Rectal smooth muscle tissue (tissue), 1 donor: ENCODE results near the gene TDRD10.
"Not testable (repeated sequence)": the region's sequence is repeated elsewhere in the genome, so short reads cannot be mapped to it uniquely, and the experiment has no call there.

Experiments
- H3K27ac ChIP-seq: one replicate; pipeline ENCODE4 v1.7.0; 2013; ENCODE audit warnings: low read depth, low read length, inconsistent platforms
- H3K27me3 ChIP-seq: one replicate; pipeline ENCODE4 v1.7.0; 2013; ENCODE audit warnings: low read length; ENCODE audit not compliant: control insufficient read depth, insufficient read depth
- H3K36me3 ChIP-seq: one replicate; pipeline ENCODE4 v1.7.0; 2013; ENCODE audit warnings: low read length; ENCODE audit not compliant: control insufficient read depth, insufficient read depth
- H3K4me1 ChIP-seq: one replicate; pipeline ENCODE4 v1.7.0; 2013; ENCODE audit warnings: low read length; ENCODE audit not compliant: control insufficient read depth, insufficient read depth
- H3K4me3 ChIP-seq: one replicate; pipeline ENCODE4 v1.7.0; 2013; ENCODE audit warnings: low read length
- H3K9ac ChIP-seq: one replicate; pipeline ENCODE4 v1.7.0; 2013; ENCODE audit warnings: low read length

The TDRD10 gene

GRCh38 chr1:154531950-154532349, 29.9 kb downstream of the TDRD10 start:
- H3K27ac ChIP-seq, H3K4me1 ChIP-seq, H3K27me3 ChIP-seq, H3K36me3 ChIP-seq, H3K9ac ChIP-seq, H3K4me3 ChIP-seq: not testable (repeated sequence)

GRCh38 chr1:154533952-154534844, 32.2 kb downstream of the TDRD10 start:
- Histone ChIP-seq H3K9ac (no peak overlapping the region), H3K27me3 (no peaks in the 10 kb centered on the region), H3K36me3 (no peaks in the 10 kb centered on the region), H3K4me3 (no peak overlapping the region), H3K27ac (no peak overlapping the region), H3K4me1 (no peaks in the 10 kb centered on the region)

- Histone ChIP-seq H3K27ac (no peak overlapping the region), H3K27me3 (no peaks in the 10 kb centered on the region), H3K36me3 (no peaks in the 10 kb centered on the region), H3K4me1 (no peaks in the 10 kb centered on the region), H3K9ac (no peak overlapping the region), H3K4me3 (no peak overlapping the region)
Observed at GRCh38 chr1:154536570-154536969, 34.6 kb downstream of the TDRD10 start.

- Histone ChIP-seq H3K27me3 (no peaks in the 10 kb centered on the region), H3K36me3 (no peaks in the 10 kb centered on the region), H3K9ac (no peak overlapping the region), H3K4me1 (no peaks in the 10 kb centered on the region), H3K4me3 (no peak overlapping the region), H3K27ac (no peak overlapping the region)
Observed at GRCh38 chr1:154539486-154540483, 37.8 kb downstream of the TDRD10 start.

GRCh38 chr1:154541231-154541630, 39.2 kb downstream of the TDRD10 start:
- no peak overlapping the region for H3K4me3 ChIP-seq
- no peak overlapping the region for H3K27ac ChIP-seq
- no peaks in the 10 kb centered on the region for H3K36me3 ChIP-seq
- no peaks in the 10 kb centered on the region for H3K4me1 ChIP-seq
- H3K9ac ChIP-seq = no peak overlapping the region
- no peaks in the 10 kb centered on the region for H3K27me3 ChIP-seq

GRCh38 chr1:154546264-154547063, 44.4 kb downstream of the TDRD10 start:
- no peaks in the 10 kb centered on the region for H3K27me3 ChIP-seq
- H3K9ac ChIP-seq = no peak overlapping the region
- no peak overlapping the region for H3K4me3 ChIP-seq
- no peaks in the 10 kb centered on the region for H3K4me1 ChIP-seq
- H3K27ac ChIP-seq = no peak overlapping the region
- peaks cover 14% of the 10 kb centered on the region for H3K36me3 ChIP-seq

- H3K27ac ChIP-seq = no peak overlapping the region
- no peaks in the 10 kb centered on the region for H3K4me1 ChIP-seq
- H3K27me3 ChIP-seq = no peaks in the 10 kb centered on the region
- H3K36me3 ChIP-seq = peaks cover 21% of the 10 kb centered on the region
- no peak overlapping the region for H3K9ac ChIP-seq
- H3K4me3 ChIP-seq = no peak overlapping the region
Observed at GRCh38 chr1:154547105-154547732, 45.2 kb downstream of the TDRD10 start.

GRCh38 chr1:154548028-154548427, 46.0 kb downstream of the TDRD10 start:
- Histone ChIP-seq H3K27me3 (no peaks in the 10 kb centered on the region), H3K27ac (no peak overlapping the region), H3K9ac (no peak overlapping the region), H3K4me3 (no peak overlapping the region), H3K4me1 (peaks cover under 1% of the 10 kb centered on the region), H3K36me3 (peaks cover 27% of the 10 kb centered on the region)

- no peaks in the 10 kb centered on the region for H3K27me3 ChIP-seq
- H3K36me3 ChIP-seq = peaks cover 36% of the 10 kb centered on the region
- peaks cover 11% of the 10 kb centered on the region for H3K4me1 ChIP-seq
- no peak overlapping the region for H3K27ac ChIP-seq
- H3K4me3 ChIP-seq = no peak overlapping the region
- no peak overlapping the region for H3K9ac ChIP-seq
Observed at GRCh38 chr1:154549202-154549770, 47.3 kb downstream of the TDRD10 start.

GRCh38 chr1:154550070-154550469, 48.1 kb downstream of the TDRD10 start:
- Histone ChIP-seq H3K27me3 (no peaks in the 10 kb centered on the region), H3K4me1 (peaks cover 11% of the 10 kb centered on the region), H3K36me3 (peaks cover 40% of the 10 kb centered on the region)

GRCh38 chr1:154550657-154551056, 48.6 kb downstream of the TDRD10 start:
- Histone ChIP-seq H3K27me3 (no peaks in the 10 kb centered on the region), H3K4me3 (no peak overlapping the region), H3K36me3 (peaks cover 45% of the 10 kb centered on the region), H3K4me1 (peaks cover 11% of the 10 kb centered on the region), H3K27ac (no peak overlapping the region), H3K9ac (no peak overlapping the region)

More at GRCh38 chr1:154550070-154550469, 48.1 kb downstream of the TDRD10 start:
- H3K4me3 ChIP-seq = no peak overlapping the region
- no peak overlapping the region for H3K9ac ChIP-seq
- no peak overlapping the region for H3K27ac ChIP-seq
